GM21390 (cell line): ENCODE data around the gene S1PR4.

Experiments
- ATAC-seq: cut with Tn5 transposase; IDR thresholded peaks from one replicate; pipeline ENCODE4 v1.9.1; 2021; ENCODE audit not compliant: unreplicated experiment

Gene S1PR4

GRCh38 chr19:3178377-3178972 lies at the start of gene S1PR4:
S1PR4 (plus strand) TSS chr19:3178769; CDS start chr19:3178793, 24 bp downstream.
- no peak for ATAC-seq

GRCh38 chr19:3129112-3129511 lies 49.5 kb upstream of the S1PR4 start:
- ATAC-seq: no peak

- no peak for ATAC-seq
Observed at GRCh38 chr19:3131168-3131567, 47.4 kb upstream of the S1PR4 start.

GRCh38 chr19:3132971-3133792 lies 45.4 kb upstream of the S1PR4 start:
- ATAC-seq: peak; percentile 42

GRCh38 chr19:3133793-3134116 lies 44.8 kb upstream of the S1PR4 start:
- no peak for ATAC-seq

- no peak for ATAC-seq
Observed at GRCh38 chr19:3135961-3136683, 42.4 kb upstream of the S1PR4 start, which contains the start of gene GNA15. GNA15 (plus strand) TSS chr19:3136033; CDS start chr19:3136451, 418 bp downstream.

GRCh38 chr19:3136684-3137055 lies 41.9 kb upstream of the S1PR4 start:
- no peak for ATAC-seq

- ATAC-seq: no peak
Observed at GRCh38 chr19:3137119-3137518, 41.5 kb upstream of the S1PR4 start.

GRCh38 chr19:3138268-3138667 lies 40.3 kb upstream of the S1PR4 start:
- no peak for ATAC-seq

GRCh38 chr19:3140667-3141038 lies 37.9 kb upstream of the S1PR4 start:
- ATAC-seq: no peak

- ATAC-seq: no peak
Observed at GRCh38 chr19:3142292-3142670, 36.3 kb upstream of the S1PR4 start.

GRCh38 chr19:3142781-3143337 lies 35.7 kb upstream of the S1PR4 start:
- no peak for ATAC-seq

GRCh38 chr19:3145909-3146676 lies 32.5 kb upstream of the S1PR4 start:
- ATAC-seq: no peak

GRCh38 chr19:3146677-3147100 lies 31.9 kb upstream of the S1PR4 start:
- no peak for ATAC-seq

- no peak for ATAC-seq
Observed at GRCh38 chr19:3148503-3148902, 30.1 kb upstream of the S1PR4 start.

GRCh38 chr19:3149089-3149488 lies 29.5 kb upstream of the S1PR4 start:
- ATAC-seq: no peak

GRCh38 chr19:3149526-3150505 lies 28.8 kb upstream of the S1PR4 start:
- no peak for ATAC-seq

GRCh38 chr19:3150739-3151329 lies 27.7 kb upstream of the S1PR4 start:
- no peak for ATAC-seq
